ENCODE data around the gene SERPINI1. TPM values are rescaled to one million over a fixed set of nuclear protein-coding genes. Genes with fewer than 3 reads are reported as not detected.

SERPINI1 gene
- total and polyA plus RNA-seq, 9 of the 15 experiments (the other 6 are each of a cell fraction or from before 2014, with no cell fraction given) = 1.6 to 9.9 (median 3.5) TPM

GRCh38 chr3:167732313-167733065 is 3.0 kb upstream of the SERPINI1 start (continued):
- no peak for TF ChIP-seq ZNF584 (CRISPR knock-in tag; IDR thresholded peaks at IDR 0.05; ENCODE audit: low read depth)
- no peak for TF ChIP-seq ZBTB43 (CRISPR knock-in tag; IDR thresholded peaks at IDR 0.05)
- TF ChIP-seq CC2D1A (IDR thresholded peaks at IDR 0.05) = no peak
- no peak for TF ChIP-seq ARHGAP35 (IDR thresholded peaks at IDR 0.05; ENCODE audit: partially characterized antibody)
- TF ChIP-seq GATA2 (CRISPR knock-in tag; IDR thresholded peaks at IDR 0.05) = no peak
- peak; percentile 23 to 45 for TF ChIP-seq AFF1 (IDR thresholded peaks at IDR 0.05; ENCODE audit: low read depth in 1 of 2, partially characterized antibody in 2 of 2)
- TF ChIP-seq ZNF57 (CRISPR knock-in tag; IDR thresholded peaks at IDR 0.05) = no peak
- TF ChIP-seq THAP7 (CRISPR knock-in tag; IDR thresholded peaks at IDR 0.05) = no peak
- TF ChIP-seq TRIM25 (IDR thresholded peaks at IDR 0.05; ENCODE audit: borderline replicate concordance) = no peak
- TF ChIP-seq HBP1 (CRISPR knock-in tag; IDR thresholded peaks at IDR 0.05) = 0 out of 2 replicates have a peak, but pooled peaks have one; percentile 8
- no peak for TF ChIP-seq DIDO1 (tag; IDR thresholded peaks at IDR 0.05; ENCODE audit: low read depth)
- no peak for TF ChIP-seq SMAD1 (IDR thresholded peaks at IDR 0.05; ENCODE audit: low read depth, low read length, partially characterized antibody)
- TF ChIP-seq ZNF583 (CRISPR knock-in tag; IDR thresholded peaks at IDR 0.05) = no peak
- TF ChIP-seq ILF3 (IDR thresholded peaks at IDR 0.05; ENCODE audit: borderline replicate concordance) = no peak
- TF ChIP-seq SRSF1 (IDR thresholded peaks at IDR 0.05; ENCODE audit: low read depth, low read length) = no peak
- no peak for TF ChIP-seq TRIM24 (IDR thresholded peaks at IDR 0.05)
- no peak for TF ChIP-seq ZNF561 (CRISPR knock-in tag; conservative IDR thresholded peaks at IDR 0.05)
- TF ChIP-seq ZNF124 (CRISPR knock-in tag; IDR thresholded peaks at IDR 0.05) = no peak
- TF ChIP-seq FOXM1 (IDR thresholded peaks at IDR 0.05; ENCODE audit: low read depth) = peak; percentile 12; the same call in 1 of the 2 replicates
- TF ChIP-seq FOXM1 (CRISPR knock-in tag; IDR thresholded peaks at IDR 0.05; ENCODE audit: low read depth) = no peak

Data from K562 (cell line).